NOMO-1 treated with dmso at 0.1 percent for 144 hours (cell line): Measurements from ENCODE around the gene ANO10.
"Not testable (repeated sequence)": the region's sequence is repeated elsewhere in the genome, so short reads cannot be mapped to it uniquely, and the experiment has no call there.

Experiments used
- DNase-seq: peaks from one replicate; lab custom pipeline; 2025; ENCODE audit not compliant: unreplicated experiment; lab: John Stamatoyannopoulos, UW

ANO10 gene

GRCh38 chr3:43621656-43622432 lies at the start of gene ANO10:
Gene ANO10, minus strand, starts transcription at chr3:43622011. Its CDS starts 16,159 bp downstream, at chr3:43605852.
- DNase-seq = peak; percentile 96

DNA sequence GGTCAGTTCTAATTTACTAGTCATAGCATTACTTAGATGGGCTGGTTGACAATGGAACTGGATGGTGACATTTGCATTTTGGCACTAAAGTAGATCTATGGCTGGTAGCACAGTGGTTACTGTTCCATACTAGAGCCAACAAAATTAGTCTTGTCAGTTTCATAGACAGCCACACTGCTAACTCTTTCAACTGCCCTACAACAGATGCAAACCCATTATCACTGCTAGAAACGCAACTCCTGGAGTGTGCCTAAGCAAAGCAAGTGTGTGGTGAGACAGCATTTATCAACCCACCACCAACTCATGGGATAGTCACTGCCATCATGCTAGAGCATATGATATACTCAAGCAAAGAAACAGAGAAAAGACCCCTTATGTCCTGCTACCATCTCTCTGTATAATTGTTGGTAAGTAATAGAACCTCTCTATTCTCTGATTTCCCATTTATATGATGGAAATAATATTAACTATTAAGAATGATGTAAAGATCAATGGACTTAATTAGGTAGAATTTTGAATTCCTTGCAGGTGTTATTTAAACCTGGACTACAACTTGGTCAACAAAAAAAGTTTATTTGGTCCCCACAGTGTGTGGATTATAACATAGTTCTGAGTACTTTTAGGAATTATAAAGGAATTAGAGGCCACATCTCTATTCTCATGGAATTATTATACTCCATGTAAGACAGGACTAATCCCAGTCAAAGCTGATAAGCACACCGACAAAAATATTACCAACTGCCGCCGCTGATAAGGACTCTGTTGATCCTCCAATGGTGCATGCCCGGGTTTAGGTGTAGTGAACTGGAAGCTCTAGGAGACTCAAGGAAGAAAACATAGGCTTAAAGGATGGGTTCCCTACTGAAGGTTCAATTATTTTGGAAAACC lies 49.1 kb upstream of the ANO10 start:
- DNase-seq = no peak

DNA sequence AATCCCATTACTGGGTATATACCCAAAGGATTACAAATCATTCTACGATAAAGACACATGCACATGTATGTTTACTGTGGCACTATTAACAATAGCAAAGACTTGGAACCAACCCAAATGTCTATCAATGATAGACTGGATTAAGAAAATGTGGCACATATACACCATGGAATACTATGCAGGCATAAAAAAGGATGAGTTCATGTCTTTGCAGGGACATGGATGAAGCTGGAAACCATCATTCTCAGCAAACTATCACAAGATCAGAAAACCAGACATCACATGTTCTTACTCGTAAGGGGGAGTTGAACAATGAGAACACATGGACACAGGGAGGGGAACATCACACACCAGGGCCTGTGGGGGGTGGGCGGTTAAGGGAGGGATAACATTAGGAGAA lies 43.2 kb upstream of the ANO10 start:
- DNase-seq = not testable (repeated sequence)

- DNase-seq = not testable (repeated sequence)
Observed at GRCh38 chr3:43661376-43661775, 39.6 kb upstream of the ANO10 start.

GRCh38 chr3:43659250-43659880 lies 37.6 kb upstream of the ANO10 start:
- DNase-seq = no peak

GRCh38 chr3:43656390-43656789 lies 34.6 kb upstream of the ANO10 start:
- not testable (repeated sequence) for DNase-seq

DNA sequence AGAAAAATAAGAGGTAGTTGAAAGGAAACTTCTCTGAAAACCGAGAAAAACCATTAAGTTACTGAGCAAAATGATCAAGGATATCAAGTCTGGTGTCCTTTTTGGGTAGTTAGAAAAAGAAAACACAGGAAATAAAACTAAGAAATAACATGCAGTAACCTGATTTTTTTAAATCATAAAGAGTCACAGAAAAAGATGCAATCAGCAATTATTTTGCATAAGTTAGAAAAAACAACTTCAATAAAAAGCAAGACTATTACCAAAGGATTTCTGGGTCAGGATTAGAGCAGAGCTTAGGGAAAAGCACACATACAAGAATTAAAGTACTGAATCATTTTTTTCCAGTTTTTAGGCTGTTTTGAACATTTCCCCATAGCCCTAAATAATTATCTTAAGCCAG lies 28.5 kb upstream of the ANO10 start:
- DNase-seq = no peak

GRCh38 chr3:43649365-43649968 lies 27.7 kb upstream of the ANO10 start:
- DNase-seq = no peak

GRCh38 chr3:43648957-43649356 lies 27.1 kb upstream of the ANO10 start:
- no peak for DNase-seq

- DNase-seq = no peak
Observed at GRCh38 chr3:43647331-43648166, 25.7 kb upstream of the ANO10 start.

DNA sequence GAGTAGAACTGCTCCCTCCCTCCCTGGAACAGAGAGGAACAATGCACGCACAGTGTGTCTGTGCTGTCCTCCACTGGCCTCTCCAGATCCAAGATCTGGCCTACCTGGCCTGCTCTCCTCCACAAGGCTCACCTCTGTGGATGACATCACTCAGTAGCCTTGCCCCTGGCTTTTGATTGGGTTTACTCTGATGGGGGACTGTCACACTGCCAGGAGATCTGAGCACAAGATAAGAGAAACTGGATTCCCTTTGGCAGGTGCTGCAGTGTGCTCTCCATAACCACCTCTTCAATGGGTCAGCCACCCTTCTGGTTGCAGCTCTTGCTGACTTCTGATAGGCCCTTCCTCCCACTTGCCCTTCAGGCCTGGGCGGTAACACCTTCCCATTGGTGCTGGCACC lies 22.6 kb upstream of the ANO10 start:
- no peak for DNase-seq

GRCh38 chr3:43641306-43642114 lies 19.7 kb upstream of the ANO10 start:
- peak; percentile 53 for DNase-seq

GRCh38 chr3:43640681-43641080 lies 18.9 kb upstream of the ANO10 start:
- no peak for DNase-seq

- no peak for DNase-seq
Observed at GRCh38 chr3:43638594-43639447, 17.0 kb upstream of the ANO10 start.

DNA sequence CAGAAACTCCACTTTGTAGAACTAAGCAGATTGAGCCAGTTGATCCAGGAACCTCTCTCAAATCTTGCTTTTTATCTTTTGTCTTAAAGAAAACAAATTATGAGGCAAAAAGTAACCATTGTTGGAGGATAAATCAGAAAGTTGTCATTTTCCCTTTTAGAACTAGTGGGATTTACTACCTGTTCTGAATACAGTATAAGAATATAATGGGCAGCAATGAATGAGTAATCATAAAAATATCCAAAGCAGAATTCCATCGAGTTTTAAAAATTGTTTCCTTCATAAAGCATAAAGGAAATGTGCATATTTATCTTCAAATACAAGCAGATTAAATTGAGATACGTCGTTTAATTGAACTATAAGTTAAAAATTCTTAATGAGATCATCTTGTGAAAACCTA lies 15.9 kb upstream of the ANO10 start:
- no peak for DNase-seq

DNA sequence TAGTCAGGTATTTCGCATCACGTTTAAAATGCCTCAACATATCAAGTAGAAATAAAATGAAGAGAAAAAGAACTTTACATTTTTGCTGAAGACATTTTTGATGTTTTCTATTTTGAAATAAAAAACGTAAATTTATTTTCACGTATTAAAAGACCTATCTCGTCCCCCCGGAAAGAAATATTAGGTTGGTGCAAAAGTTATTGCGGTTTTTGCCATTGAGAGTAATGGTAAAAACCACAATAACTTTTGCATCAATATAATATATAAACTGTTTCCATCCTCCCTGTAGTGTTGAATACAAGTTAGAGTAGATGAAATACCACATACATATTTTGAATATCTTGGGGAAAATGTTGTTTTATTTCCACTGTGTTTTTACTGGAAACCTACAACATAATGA lies 11.2 kb upstream of the ANO10 start:
- no peak for DNase-seq

GRCh38 chr3:43632269-43632733 lies 10.5 kb upstream of the ANO10 start:
- no peak for DNase-seq

DNA sequence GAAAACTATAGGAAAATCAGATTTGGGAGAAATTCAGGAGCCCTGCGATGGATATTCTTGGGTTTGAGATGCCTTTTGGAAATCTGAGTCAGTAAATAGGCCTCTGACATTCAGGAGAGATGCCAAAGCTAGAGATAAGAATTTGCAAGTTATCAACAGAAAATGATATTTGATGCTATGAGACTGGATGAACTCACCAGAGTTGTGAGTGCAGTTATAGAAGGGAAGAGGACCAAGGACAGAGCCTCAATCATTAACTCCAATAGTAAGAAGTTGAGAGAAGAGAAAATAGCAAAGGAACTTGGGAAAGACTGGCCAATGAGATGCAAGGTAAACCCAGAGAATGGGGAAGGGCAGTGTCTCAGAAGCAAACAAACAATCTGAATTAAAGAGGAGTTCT lies 7.9 kb upstream of the ANO10 start:
- no peak for DNase-seq
